Measurements from ENCODE around the gene LPP. TPM values are rescaled to one million over a fixed set of nuclear protein-coding genes. Genes with fewer than 3 reads are reported as not detected.

The LPP gene
- total RNA-seq, 1 donor from 2014 or later: 210 TPM

DNA sequence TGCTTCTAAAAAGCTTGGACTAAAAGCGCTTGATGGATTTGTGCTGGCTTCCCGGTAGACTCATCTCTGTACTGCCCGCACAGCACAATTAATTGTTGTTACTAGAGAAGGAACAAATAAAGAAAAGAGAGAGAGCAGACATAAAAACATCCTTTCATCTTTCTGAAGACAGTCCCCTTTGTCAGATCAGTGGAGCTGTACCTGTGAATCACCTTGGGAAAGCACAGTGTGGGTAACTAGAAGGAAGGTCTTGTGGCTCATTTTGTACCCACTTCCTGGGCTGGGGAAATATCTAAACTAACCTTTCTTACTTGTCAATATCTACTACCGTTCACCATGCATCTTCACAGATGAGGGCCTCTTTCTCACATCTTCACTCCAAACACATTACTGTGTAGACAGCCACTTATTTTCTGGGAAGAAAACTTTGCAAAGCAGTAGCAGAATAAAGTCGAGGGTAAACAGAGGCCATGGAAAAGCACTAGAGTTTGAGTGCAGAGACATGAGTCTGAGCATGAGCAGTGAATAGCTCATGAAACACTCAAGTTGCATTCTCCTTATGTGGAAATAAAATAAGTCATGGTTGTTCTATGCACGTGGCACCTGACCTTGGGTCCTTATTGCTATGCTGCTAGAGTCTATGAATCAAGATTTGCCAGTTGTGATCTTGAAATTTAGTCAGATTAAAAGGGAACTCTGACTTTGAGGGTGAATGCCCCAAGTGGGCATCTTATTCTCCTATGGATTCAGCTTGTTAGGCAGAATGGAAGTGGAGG is 169.3 kb downstream of the LPP start:
- DNase-seq (ENCODE audit: low spot score): no peak

GRCh38 chr3:188326111-188326510 is 172.2 kb downstream of the LPP start:
- no peak for DNase-seq (ENCODE audit: low spot score)

- DNase-seq (ENCODE audit: low spot score): no peak
Observed at GRCh38 chr3:188326968-188327367, 173.0 kb downstream of the LPP start.

DNA sequence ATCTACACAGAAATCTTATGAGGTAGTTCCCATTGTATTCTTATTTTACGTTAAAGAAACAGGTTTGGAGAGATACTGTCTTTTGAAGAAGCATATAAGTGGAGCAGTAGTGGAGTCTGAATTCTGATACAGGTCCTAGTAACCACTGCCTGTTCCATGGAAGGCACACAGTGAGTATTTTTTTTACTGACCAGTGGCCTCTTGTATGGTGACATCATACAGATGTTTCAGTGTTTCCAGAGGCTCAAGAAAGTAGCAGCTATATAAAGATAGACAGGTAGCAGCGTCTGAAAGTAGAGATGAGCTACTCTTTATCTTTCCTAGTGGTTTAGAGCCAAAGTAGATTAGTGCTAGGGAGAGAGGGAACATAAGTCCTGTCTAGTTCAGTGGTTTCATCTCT is 173.5 kb downstream of the LPP start:
- DNase-seq (ENCODE audit: low spot score): no peak

DNA sequence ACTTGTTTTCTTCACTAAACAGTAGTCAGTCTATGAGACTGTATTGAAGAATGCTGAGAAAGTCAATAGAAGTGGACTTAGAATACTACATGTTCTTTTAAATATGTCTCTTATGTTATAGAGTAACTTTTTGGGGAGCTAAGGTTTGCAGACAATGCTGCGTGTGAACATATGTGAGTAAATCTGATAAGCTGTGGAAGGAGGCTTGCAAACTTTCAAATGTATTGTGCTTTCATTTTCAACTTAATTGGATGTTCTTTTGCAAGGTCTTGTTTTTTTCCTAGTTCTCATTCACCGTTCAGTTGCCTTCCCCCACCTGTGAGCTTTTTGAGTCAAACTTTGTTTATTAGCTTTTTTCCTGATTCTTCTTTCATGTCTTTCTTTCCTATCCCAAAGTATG is 176.2 kb downstream of the LPP start:
- no peak for DNase-seq (ENCODE audit: low spot score)

- no peak for DNase-seq (ENCODE audit: low spot score)
Observed at GRCh38 chr3:188331166-188331565, 177.2 kb downstream of the LPP start.

GRCh38 chr3:188332085-188332484 is 178.1 kb downstream of the LPP start:
- no peak for DNase-seq (ENCODE audit: low spot score)

DNA sequence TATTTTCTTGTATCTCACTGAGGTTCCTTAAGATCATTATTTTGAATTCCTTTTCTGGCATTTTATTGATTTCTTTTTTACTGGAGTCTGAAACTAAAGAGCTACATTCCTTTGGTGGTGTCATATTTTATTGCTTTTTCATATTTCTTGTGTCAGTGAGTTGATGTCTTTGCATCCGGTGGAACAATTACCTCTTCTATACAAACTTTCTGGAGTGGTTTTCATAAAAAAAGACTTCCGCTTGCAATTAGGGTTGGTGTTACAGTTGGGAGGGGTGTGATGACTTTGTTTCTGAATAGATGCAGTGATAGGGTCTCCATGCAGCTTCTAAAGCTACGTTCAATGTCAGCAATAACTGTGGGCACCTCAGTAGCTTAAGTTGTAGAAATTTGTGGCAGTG is 181.7 kb downstream of the LPP start:
- no peak for DNase-seq (ENCODE audit: low spot score)

DNA sequence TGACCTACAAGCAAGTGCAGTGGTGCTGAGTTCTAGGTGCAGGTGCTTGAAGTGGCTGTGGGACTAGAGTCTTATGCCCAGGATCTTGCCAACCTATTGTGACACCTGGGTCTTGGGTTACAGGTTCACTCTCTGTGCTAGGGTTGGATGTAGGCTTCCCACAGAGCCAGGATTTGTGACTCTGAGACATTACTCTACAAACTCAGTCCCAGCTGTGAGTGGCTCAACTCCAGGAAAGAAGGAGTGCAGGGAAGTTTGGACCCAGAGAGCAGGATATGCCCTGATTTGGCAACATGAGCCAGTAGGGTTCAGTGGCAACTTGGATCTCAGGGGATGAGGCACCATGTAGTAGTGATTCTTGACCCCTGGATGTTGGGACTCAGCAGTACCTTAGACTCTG is 182.2 kb downstream of the LPP start:
- DNase-seq (ENCODE audit: low spot score): no peak

- DNase-seq (ENCODE audit: low spot score): no peak
Observed at GRCh38 chr3:188337232-188337631, 183.3 kb downstream of the LPP start.

- DNase-seq (ENCODE audit: low spot score): no peak
Observed at GRCh38 chr3:188338086-188338485, 184.1 kb downstream of the LPP start.

GRCh38 chr3:188339410-188340295 is 185.7 kb downstream of the LPP start:
- DNase-seq (ENCODE audit: low spot score): no peak

DNA sequence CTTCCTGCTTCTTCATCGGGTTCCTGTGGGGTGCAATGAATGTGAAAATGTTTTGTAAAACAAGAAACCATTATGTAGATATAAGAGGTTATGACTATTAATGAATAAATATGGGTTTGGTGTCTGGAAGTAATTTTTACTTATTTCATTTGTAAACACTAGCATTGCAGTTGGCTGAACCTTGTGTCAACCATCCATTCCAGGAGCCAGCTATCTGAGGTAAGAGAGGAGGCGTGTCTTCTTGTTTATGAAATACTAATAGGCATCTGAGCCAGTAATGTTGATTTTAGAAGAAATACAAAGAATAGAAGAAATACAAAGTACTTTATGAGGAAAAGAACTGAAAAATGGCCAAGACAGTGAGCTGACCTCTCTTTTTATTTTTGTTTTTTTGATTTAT is 187.5 kb downstream of the LPP start:
- DNase-seq (ENCODE audit: low spot score): no peak

DNA sequence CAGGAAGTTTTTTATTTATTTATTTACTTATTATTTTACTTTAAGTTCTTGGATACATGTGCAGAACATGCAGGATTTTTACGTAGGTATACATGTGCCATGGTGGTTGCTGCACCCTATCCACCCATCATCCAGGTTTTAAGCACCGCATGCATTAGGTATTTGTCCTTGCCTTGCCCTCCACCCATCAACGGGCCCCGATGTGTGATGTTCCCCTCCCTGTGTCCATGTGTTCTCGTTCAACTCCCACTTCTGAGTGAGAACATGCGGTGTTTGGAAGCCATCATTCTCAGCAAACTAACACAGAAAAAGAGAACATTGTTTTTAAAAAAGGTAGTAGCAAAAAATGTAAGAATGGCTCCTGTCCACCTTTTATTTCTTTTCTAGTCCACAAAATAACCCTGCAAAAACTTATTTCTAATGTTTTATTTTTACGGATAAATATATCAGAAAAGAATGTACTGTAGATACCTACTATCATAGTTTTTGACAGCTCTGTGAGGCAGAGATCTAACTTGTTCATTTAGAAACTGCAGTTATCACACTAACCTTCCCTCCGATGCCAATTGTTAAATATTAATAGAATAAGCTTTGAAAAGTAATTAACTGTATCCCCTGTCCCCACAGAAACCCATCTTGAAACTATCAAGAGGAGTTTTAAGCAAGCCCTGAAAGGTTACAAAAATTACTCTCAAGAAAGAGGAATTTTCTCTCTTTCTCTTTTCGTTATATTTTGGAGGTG is 189.2 kb downstream of the LPP start:
- no peak for DNase-seq (ENCODE audit: low spot score)

GRCh38 chr3:188343894-188344293 is 189.9 kb downstream of the LPP start:
- DNase-seq (ENCODE audit: low spot score): no peak

- no peak for DNase-seq (ENCODE audit: low spot score)
Observed at GRCh38 chr3:188345223-188345622, 191.3 kb downstream of the LPP start.

GRCh38 chr3:188348435-188349244 is 194.7 kb downstream of the LPP start:
- DNase-seq (ENCODE audit: low spot score): no peak

- DNase-seq (ENCODE audit: low spot score): no peak
Observed at GRCh38 chr3:188349351-188349901, 195.5 kb downstream of the LPP start.

GRCh38 chr3:188349933-188350332 is 196.0 kb downstream of the LPP start:
- DNase-seq (ENCODE audit: low spot score): no peak

GRCh38 chr3:188350961-188351360 is 197.0 kb downstream of the LPP start:
- DNase-seq (ENCODE audit: low spot score): no peak

DNA sequence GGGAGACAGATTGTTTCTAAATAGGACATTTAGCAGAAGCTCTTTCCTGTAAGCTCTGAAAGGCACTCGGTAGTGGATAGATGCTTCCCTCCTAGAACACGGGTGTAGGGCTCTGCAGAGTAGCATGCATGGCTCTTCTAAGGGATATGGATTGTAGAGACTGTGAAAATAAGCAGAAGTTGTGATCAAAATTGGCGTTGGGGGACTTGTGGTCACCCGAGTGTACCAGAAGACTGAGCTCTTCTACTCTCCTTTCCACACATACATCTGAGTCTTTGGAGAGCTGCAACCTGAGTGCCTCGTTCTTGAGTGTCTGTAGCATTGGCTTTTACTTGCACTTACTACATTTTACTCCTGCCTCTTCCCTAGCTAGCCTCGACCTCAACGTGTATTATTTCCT is 197.7 kb downstream of the LPP start:
- no peak for DNase-seq (ENCODE audit: low spot score)
